ENCODE data around the gene CYTH2.

Gene CYTH2

GRCh38 chr19:48495396-48495795 is 26.2 kb downstream of the CYTH2 start:
- no peak for DNase-seq (ENCODE audit: low read depth)

GRCh38 chr19:48496959-48497727 is 28.0 kb downstream of the CYTH2 start:
- DNase-seq (ENCODE audit: low read depth): no peak

- no peak for DNase-seq (ENCODE audit: low read depth)
Measured at GRCh38 chr19:48497728-48498594, 28.8 kb downstream of the CYTH2 start.

DNA sequence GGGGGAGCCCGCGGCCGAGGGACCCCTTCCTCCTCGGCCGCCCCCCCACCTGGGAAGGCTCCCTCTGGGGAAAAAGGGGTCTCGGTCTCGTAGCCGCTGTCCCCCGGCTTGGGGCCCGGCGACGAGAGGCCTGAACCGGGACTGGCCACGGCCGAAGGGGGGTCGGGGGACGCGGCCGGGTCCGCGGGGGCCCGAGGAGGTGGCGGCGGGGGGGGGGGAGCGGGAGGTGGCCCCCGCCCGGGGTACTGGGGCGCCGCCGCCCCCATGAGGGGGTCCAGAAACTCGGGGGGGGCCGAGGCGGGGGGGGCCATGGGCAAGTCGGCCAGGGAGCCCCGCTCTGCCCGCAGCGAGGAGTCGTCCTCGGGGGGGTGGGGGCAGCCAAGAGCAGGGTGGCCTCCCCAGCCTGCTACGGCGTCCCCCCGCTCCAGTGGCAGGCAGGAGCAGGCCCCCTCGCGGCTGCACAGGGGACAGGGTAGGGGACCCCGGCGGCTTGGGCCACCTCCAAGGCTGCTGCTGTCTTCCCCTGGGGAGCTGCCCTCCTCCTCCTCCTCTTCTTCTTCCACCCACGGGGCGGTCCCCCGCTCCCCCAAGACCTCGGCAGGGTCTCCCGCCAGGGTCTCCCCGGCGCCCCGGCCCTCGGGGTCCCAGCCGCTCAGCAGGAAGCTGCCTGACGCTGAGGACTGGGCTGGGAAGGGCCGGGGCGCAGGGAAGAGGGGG is 29.6 kb downstream of the CYTH2 start:
- no peak for DNase-seq (ENCODE audit: low read depth)

DNA sequence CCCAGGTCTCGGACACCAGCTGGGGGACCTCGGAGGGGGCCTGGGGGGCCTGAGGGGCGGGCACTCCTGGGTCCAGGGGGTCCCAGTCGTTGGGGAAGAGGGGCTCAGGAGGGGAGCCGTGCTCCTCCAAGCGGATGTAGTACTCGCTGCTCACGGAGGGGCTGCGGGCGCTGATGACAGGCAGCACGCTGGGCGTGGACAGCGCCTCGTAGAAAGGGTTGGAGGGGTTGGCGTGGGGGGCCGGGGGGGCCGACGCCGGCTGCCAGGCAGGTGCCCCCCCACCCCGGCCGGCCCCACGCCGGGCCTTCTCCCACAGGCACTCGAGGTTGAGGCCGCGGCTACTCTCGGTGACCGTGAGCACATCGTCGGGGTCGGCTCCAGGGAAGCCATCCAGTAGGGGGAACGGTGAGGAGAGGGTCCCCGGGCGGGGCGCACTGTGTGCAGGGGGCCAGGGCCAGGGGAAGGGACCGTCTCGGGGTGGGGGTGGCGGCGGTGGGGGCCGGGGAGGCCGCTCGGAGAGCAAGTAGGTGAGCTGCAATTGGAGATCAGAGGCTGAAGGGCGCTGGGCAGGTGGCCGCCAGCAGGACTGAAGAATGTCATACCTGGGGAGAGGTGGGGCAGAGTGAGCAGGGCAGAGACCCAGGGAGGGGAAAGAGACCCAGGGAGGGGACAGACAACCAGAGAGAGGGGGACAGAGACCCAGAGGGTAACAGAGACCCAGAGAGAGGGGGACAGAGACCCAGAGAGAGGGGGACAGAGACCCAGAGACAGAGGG is 30.3 kb downstream of the CYTH2 start:
- DNase-seq (ENCODE audit: low read depth): no peak

- no peak for DNase-seq (ENCODE audit: low read depth)
Measured at GRCh38 chr19:48500830-48501493, 31.8 kb downstream of the CYTH2 start.

DNA sequence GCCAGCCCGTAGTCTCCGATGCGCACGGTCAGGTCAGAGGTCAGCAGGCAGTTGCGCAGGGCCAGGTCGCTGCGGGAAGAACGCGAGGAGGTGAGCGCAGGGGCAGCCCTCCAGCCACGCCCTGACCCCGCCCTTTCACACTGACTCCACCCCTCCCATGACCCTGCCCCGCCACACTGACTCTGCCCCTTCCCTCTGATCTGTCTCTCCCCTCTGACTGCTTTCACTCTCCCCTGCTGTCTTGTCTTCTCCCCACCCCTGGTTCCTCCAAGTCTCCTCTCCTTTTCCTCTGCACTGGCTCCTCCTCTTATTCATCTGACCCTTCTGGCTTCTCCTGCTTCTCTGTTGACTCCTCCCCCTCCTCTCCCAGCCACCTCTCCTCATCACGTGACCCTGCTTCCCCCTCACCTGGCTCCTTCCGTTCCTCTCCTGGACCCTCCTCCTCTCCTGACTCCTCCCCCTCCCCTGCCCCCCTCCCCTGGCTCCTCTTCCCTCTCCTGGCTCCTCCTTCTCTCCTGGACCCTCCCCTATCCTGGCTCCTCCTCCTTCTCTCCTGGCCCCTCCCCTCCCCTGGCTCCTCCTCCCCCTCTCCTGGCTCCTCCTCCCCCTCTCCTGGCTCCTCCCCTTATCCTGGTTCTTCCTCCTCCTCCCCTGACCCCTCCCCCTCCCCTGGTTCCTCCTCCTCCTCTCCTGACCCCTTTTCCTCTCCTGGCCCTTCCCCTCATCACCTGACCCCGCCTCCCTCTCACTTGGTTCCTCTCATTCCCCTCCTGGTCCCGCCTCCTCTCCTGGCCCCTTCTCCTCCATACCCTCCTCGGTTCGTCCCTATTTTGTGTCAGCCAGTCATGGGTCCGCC is 32.6 kb downstream of the CYTH2 start:
- DNase-seq (ENCODE audit: low read depth): no peak

DNA sequence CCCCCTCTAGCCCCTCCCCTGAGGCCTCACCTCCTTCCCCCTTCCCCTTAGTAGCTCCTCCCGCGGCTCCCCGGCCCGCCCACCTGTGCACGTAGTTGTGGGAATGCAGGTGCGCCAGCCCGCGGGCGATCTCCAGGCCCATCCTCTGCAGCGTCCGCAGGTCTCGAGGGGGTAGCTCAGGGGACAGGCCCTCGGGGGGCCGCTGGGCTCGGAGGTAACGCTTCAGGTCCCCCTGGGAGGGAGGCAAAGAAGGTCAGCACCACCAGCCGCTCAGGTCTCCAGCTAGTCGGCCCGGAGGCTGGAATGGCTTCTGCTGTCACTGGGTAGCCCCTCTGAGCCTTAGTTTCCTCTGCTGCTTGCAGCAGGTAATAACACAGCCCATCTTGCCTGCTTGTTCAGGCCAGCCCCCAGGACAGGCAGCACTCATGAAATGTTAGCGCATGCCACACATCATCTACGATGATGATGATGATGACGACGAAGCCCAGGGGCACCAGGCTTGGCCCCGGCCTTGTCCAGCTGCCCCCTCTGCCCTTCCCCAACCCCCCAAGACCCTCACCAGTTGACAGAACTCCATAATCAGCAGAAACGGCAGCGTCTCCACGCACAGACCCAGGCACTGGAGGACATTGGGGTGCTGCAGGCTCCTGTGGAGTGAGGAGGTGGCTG is 33.3 kb downstream of the CYTH2 start:
- DNase-seq (ENCODE audit: low read depth): no peak

GRCh38 chr19:48506138-48506733 is 37.1 kb downstream of the CYTH2 start:
- no peak for DNase-seq (ENCODE audit: low read depth)

DNA sequence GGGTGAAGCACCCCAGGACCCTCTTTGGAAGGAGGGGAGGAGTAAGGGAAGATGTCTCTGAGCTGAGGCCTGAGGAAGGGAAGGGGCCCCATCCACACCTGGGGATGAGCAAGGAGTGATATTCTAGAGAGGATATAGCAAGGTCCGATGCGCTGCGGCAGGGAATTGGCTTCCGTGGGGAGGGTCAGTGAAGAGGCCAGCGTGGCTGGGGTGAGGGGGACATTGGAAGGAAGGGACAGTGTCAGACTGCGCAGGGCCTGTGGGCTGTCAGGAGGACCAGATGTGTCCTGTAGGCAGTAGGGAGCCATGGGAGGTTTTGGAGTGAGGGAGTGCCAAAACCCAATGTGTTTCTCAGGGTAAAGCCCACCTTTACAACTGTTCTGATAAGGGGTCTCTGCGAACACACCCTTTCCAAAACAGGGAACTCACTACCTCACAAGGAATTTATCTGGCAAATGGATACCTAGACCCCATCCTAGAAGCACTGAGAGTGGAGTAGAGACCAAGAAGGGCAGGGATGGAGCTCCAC is 38.8 kb downstream of the CYTH2 start:
- DNase-seq (ENCODE audit: low read depth): no peak

DNA sequence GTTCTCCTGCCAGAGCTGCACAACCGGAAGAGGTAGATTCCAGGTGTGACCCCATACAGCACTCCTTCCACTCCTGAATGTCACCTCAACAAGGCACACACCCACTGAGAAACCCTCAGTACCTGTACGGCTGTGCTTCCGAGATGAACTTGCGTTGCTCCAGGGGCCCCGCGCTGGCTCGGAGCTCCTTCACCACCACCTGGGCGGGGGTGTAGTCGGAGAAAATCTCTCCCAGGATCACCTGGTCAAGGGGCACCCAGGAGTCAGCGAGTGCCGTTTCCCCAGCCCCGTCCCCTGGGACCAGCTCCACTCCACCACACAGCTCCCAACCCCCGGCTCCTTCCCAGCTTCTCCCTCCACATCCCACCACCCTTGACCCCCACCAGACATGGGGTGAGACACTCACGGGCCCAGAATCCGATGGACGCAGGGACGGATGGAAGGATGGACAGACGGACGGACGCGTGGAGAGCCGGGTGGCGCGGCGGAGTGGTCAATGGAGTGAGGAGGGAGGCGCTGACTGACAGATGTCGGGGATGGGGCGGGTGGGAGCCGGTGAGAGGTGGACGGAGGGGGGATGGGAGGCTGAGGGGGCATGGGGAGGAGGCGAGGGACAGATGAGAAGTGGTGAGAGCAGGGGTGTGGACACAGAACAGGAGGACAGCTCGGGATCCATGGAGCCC is 39.7 kb downstream of the CYTH2 start:
- no peak for DNase-seq (ENCODE audit: low read depth)

DNA sequence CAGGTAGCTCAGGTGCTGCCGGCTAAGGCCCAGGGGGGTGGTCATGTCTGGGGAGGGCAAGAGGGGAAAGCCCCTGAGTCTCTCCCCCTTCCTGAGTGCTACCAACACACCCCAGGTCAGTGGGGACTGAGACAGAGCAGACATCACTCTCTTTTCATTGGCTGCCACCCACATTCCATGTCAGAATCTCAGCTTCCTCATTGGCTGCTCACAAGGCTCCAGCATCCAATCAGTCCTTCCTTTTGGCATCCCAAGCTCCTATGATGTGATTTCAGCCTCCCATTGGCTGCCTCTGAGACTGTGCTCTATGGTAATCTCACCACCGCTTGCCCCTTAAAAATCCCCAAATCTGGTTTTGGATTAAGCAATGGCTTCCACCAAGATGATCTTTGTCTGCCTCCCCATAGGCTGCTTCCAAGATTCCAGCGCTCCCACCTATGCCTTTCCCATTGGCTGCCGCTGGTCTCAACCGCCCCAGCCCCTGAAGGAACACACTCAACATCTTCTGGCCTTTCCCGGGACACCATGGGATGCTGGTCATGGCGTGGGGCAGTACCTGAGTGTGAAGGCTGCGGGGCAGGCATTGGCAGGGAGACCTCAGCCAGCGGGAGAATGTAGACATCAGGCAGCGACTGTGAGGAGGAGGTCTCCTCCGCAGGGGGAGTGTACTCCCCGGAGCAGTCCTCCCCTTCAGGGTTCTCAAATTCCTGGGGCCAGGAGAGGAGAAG is 40.5 kb downstream of the CYTH2 start:
- no peak for DNase-seq (ENCODE audit: low read depth)

- DNase-seq (ENCODE audit: low read depth): peak; percentile 64
Measured at GRCh38 chr19:48510421-48511268, 41.5 kb downstream of the CYTH2 start.

GRCh38 chr19:48511321-48511731 is 42.2 kb downstream of the CYTH2 start:
- no peak for DNase-seq (ENCODE audit: low read depth)

DNA sequence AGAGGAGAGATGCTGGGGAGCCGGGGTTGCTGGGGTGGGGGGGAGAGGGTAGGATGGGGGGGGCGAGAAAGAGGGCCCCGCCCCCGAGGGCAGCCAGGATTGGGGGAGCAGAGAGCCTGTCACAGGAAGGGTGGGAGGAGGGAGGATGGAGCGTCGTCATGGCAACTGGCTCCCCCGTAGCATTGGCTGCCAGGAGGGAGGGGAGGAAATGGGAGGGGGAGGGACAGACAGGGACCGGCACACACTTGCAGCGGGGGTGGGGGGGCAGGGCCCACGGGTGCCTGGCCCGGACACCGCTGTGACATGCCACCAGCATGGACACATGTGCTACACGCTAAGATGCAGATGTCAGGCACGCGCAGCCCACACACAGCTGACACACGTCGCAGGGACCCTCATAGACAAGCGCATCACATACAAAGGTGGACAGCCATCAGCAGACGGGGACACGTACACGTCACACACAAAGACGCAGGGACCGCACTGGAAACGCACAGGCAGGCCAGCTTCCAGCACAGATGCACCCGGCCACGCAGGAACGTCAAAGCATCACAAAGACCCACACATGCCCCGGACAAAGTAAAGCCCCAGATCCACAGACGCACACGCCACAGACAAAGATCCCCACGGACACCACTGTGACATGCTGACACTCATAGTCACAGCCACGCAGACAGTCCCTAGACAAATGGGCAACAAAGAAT is 42.8 kb downstream of the CYTH2 start, which contains the start of gene LMTK3:
Gene LMTK3 (minus strand): TSS at position 36 of the 704 bp plus-strand sequence. CDS start 259 bp downstream, outside the sequence.
- peak; percentile 71 for DNase-seq (ENCODE audit: low read depth)

Measured in stimulated activated CD8-positive, alpha-beta memory T cell treated with anti-CD3 and anti-CD28 coated beads, Interleukin-12 subunit alpha, Interleukin-12 subunit beta, amount 100 ng/mL, for 1 hour (primary cell).